HEK293T (cell line): ENCODE data around the gene RAB10.

Experiments
- CTCF ChIA-PET: fragments of 350-600 bp; formaldehyde crosslinking; extraction: SDS; loops from one replicate; lab custom pipeline; 2021; ENCODE audit warnings: antibody characterized with exemption, inconsistent platforms; lab: Yijun Ruan, JAX
- POLR2A ChIA-PET: fragments of 350-600 bp; formaldehyde crosslinking; extraction: SDS; loops from one replicate; lab custom pipeline; 2020; ENCODE audit warnings: antibody characterized with exemption, inconsistent platforms; lab: Yijun Ruan, JAX
- DNase-seq: peaks from one replicate; pipeline ENCODE4 v3.0.0; 2012; ENCODE audit warnings: mixed read lengths; ENCODE audit errors: extremely low spot score
- ARNT ChIP-seq: fragments of 450-650 bp; IDR thresholded peaks from 2 replicates; pipeline ENCODE4 v1.6.1; 2017; ENCODE audit warnings: mild to moderate bottlenecking
- BHLHE40 ChIP-seq: fragments of 450-650 bp; IDR thresholded peaks from 2 replicates; pipeline ENCODE4 v1.6.1; 2016; ENCODE audit warnings: mild to moderate bottlenecking, moderate library complexity, borderline replicate concordance
- ELF4 ChIP-seq: fragments of 450-650 bp; IDR thresholded peaks from 2 replicates; pipeline ENCODE4 v1.6.1; 2017; ENCODE audit warnings: antibody characterized with exemption
- FOXK2 ChIP-seq: fragments of 450-650 bp; IDR thresholded peaks from 2 replicates; pipeline ENCODE4 v1.6.1; 2016; ENCODE audit warnings: mild to moderate bottlenecking
- FOXM1 ChIP-seq: fragments of 450-650 bp; IDR thresholded peaks from 2 replicates; pipeline ENCODE4 v1.6.1; 2017; ENCODE audit warnings: mild to moderate bottlenecking, borderline replicate concordance
- HDGF ChIP-seq: fragments of 450-650 bp; IDR thresholded peaks from 2 replicates; pipeline ENCODE4 v1.6.1; 2017; ENCODE audit warnings: antibody characterized with exemption, borderline replicate concordance
- NFRKB ChIP-seq: fragments of 450-650 bp; IDR thresholded peaks from 2 replicates; pipeline ENCODE4 v1.6.1; 2016; ENCODE audit warnings: mild to moderate bottlenecking, moderate library complexity
- PKNOX1 ChIP-seq: fragments of 450-650 bp; IDR thresholded peaks from 2 replicates; pipeline ENCODE4 v1.6.1; 2016
- SP1 ChIP-seq: fragments of 450-650 bp; IDR thresholded peaks from 2 replicates; pipeline ENCODE4 v1.6.1; 2017
- SUZ12 ChIP-seq: fragments of 450-650 bp; IDR thresholded peaks from 2 replicates; pipeline ENCODE4 v1.6.1; 2016; ENCODE audit warnings: mild to moderate bottlenecking
- TARDBP ChIP-seq: fragments of 450-650 bp; IDR thresholded peaks from 2 replicates; pipeline ENCODE4 v1.6.1; 2016
- ZNF384 ChIP-seq: fragments of 450-650 bp; IDR thresholded peaks from 2 replicates; pipeline ENCODE4 v1.6.1; 2016

The RAB10 gene

GRCh38 chr2:26185954-26186770 is 152.3 kb downstream of the RAB10 start:
- POLR2A ChIA-PET = no interaction called here
- TF ChIP-seq FOXK2 (no peak), NFRKB (no peak), FOXM1 (no peak), ZNF384 (no peak), BHLHE40 (no peak), HDGF (no peak), SP1 (no peak), ARNT (no peak), ELF4 (no peak), SUZ12 (no peak), PKNOX1 (no peak), TARDBP (no peak)
- DNase-seq = no peak
- CTCF ChIA-PET = interaction anchor here (0.6 kb wide), 1 partner anchor 486 kb away, joined by 3 read pairs; no protein-coding TSS in a partner anchor
